ENCODE measurements around the gene CHRM2.
"Not testable (repeated sequence)": the region's sequence is repeated elsewhere in the genome, so short reads cannot be mapped to it uniquely, and the experiment has no call there.

The CHRM2 gene

DNA sequence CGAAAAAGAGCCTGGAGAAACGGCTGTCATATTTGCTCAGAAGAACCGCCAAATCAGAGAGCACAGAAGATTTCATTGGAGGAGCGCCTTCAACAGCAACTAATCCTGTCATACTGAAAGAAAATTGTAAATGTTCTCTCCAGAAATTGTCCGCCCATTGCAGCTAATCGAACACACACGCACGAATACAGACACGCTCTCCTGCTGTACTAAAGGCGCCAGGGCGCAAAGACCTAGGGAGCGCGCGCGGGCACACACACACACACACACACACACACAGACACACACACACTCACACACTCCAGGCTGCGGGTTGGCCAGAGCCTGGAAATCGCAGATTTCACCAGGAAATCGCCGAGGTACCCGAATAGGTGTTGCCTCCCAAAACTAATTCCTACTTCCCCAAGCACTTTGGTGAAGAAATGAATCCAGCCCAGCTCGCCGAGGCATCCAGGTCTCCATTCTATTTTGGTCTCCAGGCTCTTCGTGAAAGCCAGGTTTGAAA lies at the start of gene CHRM2:
TSS of gene CHRM2 (plus strand) at position 157 of the 505 bp plus-strand sequence. CDS start 146,214 bp downstream, outside the sequence.
- peak within 1 kb of the TSS; percentile 35 for H3K4me3 ChIP-seq (ENCODE audit: low read depth, low read length)

DNA sequence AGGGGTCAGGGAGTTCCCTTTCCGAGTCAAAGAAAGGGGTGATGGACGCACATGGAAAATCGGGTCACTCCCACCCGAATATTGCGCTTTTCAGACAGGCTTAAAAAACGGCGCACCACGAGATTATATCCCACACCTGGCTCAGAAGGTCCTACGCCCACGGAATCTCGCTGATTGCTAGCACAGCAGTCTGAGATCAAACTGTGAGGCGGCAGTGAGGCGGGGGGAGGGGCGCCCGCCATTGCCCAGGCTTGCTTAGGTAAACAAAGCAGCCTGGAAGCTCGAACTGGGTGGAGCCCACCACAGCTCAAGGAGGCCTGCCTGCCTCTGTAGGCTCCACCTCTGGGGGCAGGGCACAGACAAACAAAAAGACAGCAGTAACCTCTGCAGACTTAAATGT lies 37.1 kb upstream of the CHRM2 start:
- H3K4me3 ChIP-seq (ENCODE audit: low read depth, low read length) = not testable (repeated sequence)

DNA sequence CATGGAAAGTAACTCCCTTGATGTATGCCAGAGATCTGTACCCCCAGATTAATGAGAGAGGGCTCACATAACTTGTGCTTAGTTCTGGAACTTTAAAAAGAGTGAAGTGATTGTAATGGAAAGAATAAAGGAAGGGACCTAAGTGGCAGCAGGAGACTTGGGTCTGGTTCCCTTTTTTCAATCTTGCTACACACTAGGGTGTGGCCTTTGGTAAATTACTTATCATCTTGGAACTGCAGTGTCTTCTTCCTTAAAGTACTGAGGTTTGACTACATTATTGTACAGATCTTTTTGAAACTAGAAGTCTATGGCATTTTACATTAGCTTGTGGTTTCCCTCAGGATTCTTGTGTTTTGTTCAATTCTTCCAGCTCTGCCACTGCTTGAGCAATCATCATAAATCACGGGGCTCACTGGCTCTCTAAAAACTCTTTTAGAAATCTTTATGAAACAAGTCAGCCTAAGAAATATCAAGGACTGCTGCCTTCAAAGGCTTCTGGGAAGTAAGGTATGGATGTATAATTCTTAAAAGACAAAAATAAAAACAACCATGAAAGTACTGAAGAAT lies 22.5 kb upstream of the CHRM2 start:
- no peak overlapping the region for H3K4me3 ChIP-seq (ENCODE audit: low read depth, low read length)

DNA sequence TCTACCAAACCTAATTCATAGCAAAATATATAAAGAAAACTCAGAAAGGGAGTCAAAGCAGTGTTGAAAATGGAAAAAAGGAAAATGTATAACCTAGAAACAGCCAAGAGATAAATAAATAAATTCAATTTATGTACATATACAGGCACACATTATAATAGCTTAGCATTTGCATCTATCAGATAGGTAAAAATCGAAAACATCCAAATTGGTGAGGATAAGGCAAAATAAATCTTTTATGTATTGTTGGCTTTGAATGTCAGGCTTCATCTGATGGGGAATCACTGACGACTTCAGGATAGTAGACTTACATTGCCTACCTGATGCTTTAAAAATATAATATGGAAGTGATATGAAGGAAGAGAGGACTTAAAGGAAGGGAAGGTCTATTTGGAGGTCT lies 20.6 kb upstream of the CHRM2 start:
- no peak overlapping the region for H3K4me3 ChIP-seq (ENCODE audit: low read depth, low read length)

DNA sequence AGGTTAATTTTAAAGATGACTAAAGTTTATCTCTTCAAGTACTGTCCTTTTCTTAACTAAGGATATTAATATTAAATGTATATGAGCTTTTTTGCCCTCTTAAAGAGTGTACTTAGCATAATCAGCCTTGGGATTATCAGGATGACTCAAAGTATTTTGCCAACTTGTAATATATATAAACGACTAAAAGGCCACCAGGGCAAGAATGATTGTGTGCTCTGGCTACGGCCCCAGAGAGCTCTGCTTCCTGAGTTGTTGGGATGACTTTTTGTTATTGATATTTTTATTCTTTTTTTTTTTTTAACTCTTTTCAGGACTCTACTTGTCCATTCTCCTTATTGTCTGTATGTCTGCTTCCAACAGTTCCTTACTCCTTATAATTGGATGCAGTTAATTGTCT lies 14.8 kb upstream of the CHRM2 start:
- H3K4me3 ChIP-seq (ENCODE audit: low read depth, low read length) = no peak overlapping the region

DNA sequence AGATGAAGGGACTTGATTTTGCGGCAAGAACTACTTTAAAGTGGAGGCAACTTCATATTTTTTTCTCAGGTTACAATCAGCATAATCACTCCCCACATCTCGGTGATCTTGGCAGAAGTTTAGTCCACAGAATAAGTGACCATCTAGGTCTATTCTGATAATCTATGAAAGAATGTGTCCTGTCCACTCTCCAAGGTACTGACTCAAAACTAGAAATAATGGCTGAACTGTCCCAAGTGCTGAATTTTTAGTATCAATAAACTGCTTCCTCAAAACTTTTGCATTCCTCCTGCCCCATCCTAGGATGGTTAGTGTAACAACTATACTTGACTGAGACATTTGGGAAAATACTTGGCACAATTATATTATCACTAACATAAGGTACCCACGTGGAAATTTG lies 10.9 kb upstream of the CHRM2 start:
- no peak overlapping the region for H3K4me3 ChIP-seq (ENCODE audit: low read depth, low read length)

DNA sequence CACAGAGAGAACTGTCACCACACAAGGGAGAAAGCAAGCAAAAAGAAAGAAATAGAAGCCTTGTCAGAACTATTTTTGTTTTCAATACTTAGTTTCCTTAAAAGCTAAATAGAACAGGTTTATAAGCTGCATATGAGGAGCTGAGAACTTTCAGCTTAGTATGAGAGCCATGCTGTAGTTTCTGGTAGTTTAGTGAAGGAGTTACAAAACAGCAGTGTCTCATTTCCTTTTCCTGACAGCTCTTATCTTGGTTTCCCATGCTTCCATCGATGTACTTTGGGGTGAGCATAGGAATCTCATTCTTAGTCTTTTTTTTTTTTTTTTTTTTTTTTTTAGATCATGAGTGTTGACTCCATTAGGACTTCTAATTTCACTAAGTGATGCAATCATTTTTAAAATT lies 8.6 kb upstream of the CHRM2 start:
- H3K4me3 ChIP-seq (ENCODE audit: low read depth, low read length) = no peak overlapping the region

DNA sequence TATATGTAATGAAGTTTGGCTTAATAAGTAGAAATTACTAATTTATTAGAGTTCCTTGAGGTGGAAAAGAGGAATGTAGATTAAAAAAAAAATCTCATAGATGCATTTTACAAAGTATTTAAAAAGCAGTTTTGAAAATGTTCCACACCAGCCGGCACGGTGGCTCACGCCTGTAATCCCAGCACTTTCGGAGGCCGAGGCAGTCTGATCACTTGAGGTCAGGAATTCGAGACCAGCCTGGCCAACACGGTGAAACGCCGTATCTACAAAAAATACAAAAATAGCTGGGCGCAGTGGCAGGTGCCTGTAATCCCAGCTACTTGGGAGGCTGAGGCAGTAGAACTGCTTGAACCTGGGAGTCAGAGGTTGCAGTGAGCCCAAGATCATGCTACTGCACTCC lies 3.2 kb upstream of the CHRM2 start:
- no peak overlapping the region for H3K4me3 ChIP-seq (ENCODE audit: low read depth, low read length)

DNA sequence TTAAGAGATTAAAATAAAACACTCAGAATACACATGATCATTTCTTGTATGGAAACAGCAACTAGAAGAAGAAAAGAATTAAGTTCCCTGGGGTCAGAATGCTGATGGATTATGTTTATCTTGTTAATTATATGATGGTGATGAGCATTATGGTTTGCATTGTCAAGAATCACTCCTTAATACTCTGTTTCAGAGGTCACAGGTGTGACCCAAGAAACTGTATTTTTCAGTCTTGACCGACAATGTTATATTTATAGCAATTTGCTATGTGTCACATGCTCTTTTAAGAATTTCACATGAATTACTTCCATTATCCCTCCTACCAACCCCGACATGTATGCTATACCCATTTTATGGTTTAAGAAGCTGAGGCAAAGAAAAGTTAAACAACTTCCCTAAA lies 2.7 kb upstream of the CHRM2 start:
- H3K4me3 ChIP-seq (ENCODE audit: low read depth, low read length) = no peak overlapping the region

DNA sequence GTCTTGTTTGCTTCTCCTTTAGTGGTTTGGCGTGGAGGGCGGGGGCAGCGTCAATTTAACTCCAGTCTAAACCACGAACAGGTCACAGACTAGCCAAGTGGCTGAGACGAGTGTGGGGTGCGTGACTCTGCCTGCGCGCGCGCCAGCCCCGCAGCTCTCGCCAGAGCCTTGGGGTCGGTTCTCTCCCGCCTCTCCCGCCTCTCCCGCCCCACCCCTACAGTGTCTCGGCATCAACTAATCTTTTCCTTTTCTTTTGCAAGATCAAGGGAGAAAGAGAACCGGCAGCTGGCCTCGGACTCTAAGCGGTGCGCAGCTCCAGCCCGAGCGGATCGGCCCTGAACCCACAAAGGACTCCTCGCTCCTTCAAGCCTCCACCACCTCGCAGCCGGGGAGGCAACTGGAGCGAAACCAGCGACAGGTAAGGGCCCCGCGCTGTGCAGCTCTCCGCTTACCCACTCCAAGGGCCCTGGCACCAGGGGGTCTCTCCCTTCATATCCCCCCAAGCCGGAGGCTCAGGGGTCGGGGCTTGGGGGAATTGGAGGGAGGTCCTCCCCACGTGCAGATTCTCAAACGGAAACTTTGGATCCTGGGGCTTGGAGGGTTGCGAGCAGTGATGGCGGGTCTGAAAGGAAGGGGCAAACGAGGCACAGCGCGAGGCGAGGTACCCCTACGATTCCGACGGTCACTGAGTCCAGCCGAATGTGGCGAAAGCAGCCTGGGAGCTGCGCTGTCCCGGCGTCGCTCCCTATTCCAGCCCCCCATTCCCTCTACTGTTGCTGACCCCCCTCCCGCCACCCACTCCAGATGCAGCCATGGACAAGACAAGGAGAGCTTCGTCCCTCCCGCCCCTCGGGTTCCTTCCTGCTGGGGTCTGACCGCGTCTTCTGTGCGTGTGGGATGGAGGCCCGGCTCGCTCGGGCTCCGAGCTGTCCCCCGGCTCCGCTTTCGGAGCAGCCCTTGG lies 829 bp downstream of the CHRM2 start:
- H3K4me3 ChIP-seq (ENCODE audit: low read depth, low read length) = peak overlapping the region; percentile 35

DNA sequence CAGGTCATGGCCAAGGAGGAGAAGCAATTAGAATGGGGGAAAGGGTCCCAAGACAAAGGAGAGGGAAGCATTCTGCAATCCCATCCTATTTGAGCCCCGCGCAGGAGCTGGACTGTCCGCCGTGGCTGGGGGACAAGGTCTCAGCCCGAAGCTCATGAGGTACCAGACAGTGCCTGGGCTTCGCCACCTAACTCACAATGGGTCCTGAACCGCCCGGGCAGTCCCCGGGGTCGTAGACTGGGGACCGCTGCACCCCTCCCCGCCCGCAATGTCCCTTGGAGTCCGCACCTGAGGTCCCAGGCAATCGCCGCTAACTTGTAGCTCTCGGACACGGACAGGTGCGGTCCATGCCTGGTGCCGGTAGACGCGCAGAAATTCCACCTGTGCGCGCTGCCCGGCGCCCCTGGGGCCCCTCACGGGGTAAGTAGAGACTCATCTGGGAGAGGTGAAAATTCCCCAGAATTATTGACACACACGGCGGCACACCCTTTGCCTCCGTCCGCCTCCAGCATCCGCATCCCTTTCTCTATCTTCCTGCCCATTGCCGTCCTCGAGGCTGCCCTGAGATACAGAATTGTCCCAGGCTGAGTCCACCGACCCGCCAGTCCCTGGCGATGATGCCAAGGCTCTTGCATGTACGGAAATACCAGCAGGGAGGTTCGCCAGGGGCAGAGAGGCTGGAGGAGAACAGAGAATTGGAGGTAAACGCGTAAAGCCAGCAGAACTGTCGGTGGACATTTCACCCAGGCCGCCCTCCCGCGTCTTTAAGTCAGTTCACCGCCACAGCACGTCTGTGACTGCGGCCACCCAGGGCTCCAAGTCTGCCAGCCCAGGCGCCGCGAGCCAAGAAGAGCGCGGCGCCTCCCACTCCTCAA lies 1.8 kb downstream of the CHRM2 start:
- H3K4me3 ChIP-seq (ENCODE audit: low read depth, low read length) = peak overlapping the region; percentile 8

DNA sequence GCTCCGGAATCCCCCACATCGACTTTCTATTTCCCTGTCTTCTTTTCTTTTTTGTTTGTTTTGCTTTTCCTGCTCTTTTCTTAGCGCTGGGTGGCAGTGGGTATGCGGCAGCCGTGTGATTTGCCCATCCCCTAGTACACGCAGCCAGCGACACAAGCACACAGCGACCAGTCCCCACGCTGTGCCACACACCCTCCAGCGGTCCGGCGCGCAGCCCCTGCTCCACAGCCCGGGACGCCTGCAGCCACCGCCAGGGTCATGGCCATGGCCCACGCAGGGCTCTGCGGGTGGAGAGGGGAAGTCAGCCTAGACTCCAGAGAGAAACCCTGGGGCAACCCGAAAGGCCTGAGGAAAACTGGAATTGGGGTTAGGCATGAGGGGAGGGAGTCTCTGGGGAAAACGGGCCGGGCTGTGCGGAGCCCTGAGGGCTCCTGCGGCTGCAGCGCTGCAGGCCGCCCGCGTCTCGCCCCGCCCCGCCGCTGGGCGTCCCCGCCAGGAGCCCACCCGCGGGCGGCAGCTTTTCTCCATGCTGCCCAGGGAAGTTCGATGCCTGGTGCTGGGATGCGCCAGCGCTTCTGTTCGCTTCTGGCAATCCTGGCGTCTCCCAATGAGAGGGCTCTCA lies 2.5 kb downstream of the CHRM2 start:
- peak overlapping the region; percentile 8 for H3K4me3 ChIP-seq (ENCODE audit: low read depth, low read length)

DNA sequence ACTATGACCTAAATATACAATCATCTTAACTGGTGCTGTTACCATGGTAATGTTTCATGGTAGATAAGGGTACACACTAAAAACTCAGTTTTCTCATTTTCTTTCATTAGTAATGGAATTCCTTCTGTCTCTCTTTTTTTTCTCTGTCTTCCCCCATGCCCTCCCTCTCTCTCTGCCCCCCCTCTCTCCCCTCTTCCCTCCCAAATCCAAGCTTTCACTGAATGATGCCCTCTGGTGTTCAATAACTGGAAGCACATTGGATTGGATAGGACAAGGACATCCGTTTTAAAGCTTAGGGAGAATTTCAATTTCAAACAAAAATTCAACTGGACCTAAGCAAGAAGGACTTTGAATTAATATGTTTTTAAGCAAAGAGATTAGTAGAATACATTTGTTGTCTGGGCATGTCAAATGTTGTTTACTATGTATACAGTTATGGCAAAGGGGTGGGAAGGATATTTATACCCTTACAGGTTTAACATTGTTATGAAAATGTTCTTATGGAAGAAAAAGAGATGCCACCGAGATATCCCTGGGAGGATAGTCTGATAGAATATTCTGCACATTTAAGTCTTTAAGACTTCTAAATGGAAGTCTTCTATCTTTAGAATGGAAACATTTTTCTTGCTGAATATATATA lies 6.1 kb downstream of the CHRM2 start:
- no peak overlapping the region for H3K4me3 ChIP-seq (ENCODE audit: low read depth, low read length)

DNA sequence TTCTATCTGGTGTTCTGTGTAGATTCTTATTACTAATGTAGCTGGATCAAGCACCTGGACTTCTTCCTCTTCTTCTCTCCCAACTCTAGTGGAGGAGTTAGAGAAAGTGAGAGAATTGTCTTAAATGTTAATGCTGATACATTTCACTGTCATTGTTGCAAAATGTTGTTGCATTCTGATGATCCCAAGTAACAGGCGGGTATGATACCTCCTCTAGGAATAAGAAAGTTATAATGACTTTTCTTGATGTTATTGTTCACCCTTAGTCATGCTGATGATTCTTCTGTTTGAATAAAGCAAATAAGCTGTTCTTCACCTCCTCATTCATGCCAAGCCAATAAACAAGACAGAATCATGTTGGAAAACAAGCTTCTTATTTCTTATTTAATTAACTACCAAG lies 9.1 kb downstream of the CHRM2 start:
- H3K4me3 ChIP-seq (ENCODE audit: low read depth, low read length) = no peak overlapping the region

DNA sequence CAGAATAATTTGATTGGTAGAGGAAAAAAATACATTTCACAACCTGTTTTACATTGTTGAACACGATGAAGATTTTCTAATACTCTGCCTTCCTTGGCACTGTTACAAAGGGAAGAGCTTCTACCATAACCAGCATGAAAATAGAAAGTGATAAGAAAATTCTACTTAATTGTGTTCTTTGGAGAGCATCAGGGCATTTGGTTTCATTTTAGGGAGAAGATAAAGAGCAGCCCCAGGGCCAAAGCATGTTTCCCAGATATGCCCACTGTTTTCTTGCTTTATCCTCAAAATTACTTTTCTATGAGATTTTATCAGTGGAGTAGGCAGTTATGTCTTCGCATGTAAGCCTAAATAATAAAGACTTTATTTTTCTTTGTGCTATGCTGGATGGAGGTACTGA lies 9.5 kb downstream of the CHRM2 start:
- no peak overlapping the region for H3K4me3 ChIP-seq (ENCODE audit: low read depth, low read length)

DNA sequence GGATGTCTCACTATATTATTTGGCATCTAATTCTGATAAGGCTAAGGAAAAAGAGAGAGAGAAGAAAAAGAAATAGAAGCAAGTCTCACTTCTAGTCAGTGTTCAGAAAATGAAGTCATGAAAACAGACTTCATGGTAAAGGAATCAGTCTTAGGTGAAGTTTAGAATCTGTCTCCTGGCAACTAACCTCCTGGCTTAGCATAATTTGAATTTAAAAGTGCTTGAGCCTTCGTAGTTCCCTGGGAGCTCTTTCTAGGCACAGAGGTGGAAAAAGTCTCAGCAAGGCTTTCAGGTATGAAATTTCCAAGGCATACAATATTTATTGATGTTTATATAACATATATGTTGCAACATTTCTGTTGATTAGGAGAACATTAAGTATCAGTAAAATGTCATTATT lies 10.4 kb downstream of the CHRM2 start:
- H3K4me3 ChIP-seq (ENCODE audit: low read depth, low read length) = no peak overlapping the region

DNA sequence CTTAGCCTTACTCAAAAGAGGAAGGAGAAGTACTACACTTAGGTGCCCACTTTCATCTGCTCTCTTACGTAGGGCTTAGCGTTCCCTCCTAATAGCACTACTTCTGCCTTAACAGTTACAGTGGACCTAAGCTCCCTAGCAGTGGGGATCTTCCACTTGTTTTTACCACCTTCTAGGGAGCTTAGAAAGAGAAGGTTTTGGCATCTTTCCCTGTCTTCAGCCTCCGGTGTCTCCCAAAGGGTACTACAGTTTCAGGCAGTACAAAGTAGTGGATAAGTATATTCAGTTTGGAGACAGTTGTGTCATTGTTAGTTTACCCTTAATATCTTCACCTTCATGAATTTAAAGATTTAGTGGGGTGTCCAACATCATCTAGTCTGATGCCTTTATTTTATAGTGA lies 14.6 kb downstream of the CHRM2 start:
- H3K4me3 ChIP-seq (ENCODE audit: low read depth, low read length) = no peak overlapping the region

DNA sequence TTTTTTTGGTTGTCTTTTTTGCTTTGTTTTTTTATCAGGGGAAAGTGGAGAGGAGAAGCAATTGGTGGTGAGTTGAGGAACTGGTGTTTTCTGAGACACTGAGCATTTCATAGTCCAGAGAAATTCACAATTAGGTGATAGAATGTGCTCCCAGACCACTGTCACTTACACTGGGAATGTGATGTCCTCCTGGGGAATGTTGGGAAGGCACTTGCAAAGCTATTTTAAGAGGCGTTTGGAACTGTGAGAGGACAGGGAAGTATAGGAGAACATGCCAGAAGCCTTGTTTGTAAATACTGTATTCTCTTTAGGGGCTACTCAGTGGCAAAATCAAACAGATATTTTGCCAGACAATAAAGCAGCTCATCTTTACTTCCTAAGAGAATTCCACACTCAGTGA lies 16.0 kb downstream of the CHRM2 start:
- H3K4me3 ChIP-seq (ENCODE audit: low read depth, low read length) = no peak overlapping the region

DNA sequence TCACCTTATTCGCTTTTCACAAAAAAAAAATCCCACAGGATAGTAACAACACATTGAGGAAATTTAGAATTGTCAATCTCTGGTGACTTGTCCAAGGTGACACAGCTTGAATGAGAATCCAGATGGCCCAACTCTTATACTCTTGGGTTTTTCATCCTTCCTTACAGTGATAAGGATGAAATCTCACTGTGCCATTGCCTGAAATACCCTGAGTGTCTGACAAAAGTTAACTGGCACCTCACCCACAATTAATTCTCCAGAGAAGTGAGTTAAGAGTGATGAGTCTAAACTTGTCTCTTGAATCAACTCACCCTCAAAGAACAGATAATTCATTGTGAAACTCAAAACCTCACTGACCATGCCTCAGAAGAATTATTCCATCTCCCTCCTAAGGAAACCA lies 18.9 kb downstream of the CHRM2 start:
- no peak overlapping the region for H3K4me3 ChIP-seq (ENCODE audit: low read depth, low read length)

DNA sequence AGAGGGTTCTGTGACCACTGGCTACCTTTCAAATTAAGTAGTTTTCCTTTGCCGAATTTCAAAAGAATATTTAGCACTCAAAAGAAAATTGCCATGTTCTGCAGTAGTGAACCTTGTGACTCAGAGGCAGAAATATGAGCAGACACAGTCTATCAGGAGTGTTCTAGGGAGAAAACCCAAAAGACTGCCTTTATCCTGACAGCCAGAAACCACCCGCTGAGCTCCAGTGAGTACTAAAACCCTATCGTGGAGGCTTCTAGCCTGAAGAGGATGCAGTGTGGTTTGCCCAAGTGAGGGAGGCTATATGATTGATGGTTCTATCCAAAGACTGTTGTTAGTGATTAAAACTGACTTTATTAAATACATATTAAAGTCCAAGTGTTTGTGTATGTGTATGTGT lies 21.9 kb downstream of the CHRM2 start:
- no peak overlapping the region for H3K4me3 ChIP-seq (ENCODE audit: low read depth, low read length)
